HUES48 (cell line): ENCODE results near the gene LGALS16.
"Not testable (repeated sequence)": the region's sequence is repeated elsewhere in the genome, so short reads cannot be mapped to it uniquely, and the experiment has no call there.

Experiments
- H3K27ac ChIP-seq: one replicate; pipeline ENCODE4 v1.7.0; 2013; ENCODE audit warnings: low read depth, low read length, inconsistent platforms
- H3K27me3 ChIP-seq: 2 replicates; pipeline ENCODE4 v1.6.1; 2013; ENCODE audit warnings: mild to moderate bottlenecking, low read length; ENCODE audit not compliant: control insufficient read depth, insufficient read depth
- H3K36me3 ChIP-seq: 2 replicates; pipeline ENCODE4 v1.6.1; 2013; ENCODE audit warnings: low read length; ENCODE audit not compliant: control insufficient read depth, insufficient read depth
- H3K4me1 ChIP-seq: 2 replicates; pipeline ENCODE4 v1.6.1; 2013; ENCODE audit warnings: mild to moderate bottlenecking, low read length; ENCODE audit not compliant: control insufficient read depth, insufficient read depth
- H3K4me3 ChIP-seq: 2 replicates; pipeline ENCODE4 v1.5.1; 2013; ENCODE audit warnings: mild to moderate bottlenecking, low read depth, low read length
- H3K9ac ChIP-seq: 2 replicates; pipeline ENCODE4 v1.6.1; 2013; ENCODE audit warnings: mild to moderate bottlenecking, low read depth, low read length, moderate library complexity
- H3K9me3 ChIP-seq: 2 replicates; pipeline ENCODE4 v1.6.1; 2013; ENCODE audit warnings: low read length; ENCODE audit not compliant: control insufficient read depth, insufficient read depth

Gene LGALS16

DNA sequence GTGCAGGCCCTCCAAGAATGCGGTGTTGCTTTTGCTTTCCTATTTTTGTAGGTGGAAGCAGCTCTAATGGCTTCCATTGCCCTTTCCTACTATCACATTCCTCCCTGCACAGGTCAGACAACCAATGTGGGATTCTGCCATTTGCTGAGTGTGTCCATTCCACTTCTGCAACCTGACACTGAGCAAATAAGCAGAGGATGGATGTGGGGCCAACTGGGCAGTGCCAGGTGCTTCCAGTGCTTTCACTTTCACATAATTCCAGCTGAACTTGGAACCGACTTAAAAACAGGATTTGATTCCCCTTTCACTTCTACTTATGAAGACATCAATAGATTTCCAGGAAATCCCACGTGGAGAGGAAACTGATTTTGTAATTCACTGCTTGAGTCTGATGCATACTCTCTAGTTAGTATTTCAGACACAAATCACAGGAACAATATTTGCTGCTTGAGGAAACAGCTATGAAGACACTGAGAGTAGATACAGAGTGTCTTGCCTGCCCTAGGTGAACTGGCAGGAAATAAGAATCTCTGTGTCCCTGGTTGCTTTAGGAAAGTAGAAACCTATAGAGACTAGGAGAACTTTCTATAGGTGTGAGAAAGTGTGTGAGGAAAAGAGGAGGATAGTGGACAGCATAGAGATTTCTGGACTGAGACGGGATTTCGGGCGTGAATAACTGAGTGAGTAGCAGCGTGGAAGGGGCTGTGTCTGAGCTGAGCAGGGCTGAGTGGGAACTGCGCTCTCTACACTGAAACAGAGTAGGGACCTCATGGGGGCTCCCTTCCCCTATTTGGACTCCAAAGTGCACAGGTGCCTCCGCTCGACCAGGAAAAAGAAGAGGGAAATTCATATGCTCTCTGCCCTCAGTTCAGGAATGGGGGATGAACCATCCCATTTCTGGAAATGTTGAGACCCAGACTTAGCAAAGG is 22.5 kb downstream of the LGALS16 start:
- no peaks in the 10 kb centered on the region for H3K9me3 ChIP-seq
- H3K9ac ChIP-seq: no peak overlapping the region
- no peaks in the 10 kb centered on the region for H3K36me3 ChIP-seq
- no peak overlapping the region for H3K4me3 ChIP-seq
- H3K27ac ChIP-seq: no peak overlapping the region
- H3K4me1 ChIP-seq: no peaks in the 10 kb centered on the region
- no peaks in the 10 kb centered on the region for H3K27me3 ChIP-seq

DNA sequence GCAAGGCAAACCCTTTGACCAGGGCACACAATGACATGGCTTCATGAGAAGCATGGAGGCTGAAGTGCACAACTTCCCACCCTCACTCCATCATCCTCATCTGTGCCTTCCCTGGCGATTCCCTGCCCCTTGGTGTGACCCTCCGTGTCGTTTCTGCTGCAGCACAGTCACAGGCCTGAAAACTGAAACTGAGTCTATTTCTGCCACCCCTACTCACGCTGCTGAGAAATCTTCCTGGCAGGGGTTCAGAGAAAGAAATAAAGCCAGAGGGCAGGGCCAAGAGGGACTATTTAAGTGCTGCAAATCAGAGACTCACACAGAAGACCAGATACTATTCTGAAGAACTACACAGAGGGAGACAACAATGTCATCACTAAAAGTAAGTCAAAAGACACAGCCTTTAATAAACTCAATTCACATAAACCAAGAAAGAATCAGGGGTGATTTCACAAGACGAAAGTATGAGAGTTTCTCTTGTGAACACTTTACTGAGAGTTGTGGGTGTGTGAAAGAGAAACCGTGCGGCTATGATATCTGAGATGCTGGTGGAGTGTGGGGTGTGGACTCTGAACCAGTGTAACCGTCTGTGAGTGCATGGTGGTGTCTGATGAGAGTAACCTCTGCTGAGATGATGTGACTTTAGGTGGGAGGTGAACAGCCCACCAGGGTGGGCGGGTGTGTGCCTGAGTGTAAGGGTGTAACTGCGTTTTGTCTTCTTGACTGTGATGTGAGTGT is 23.5 kb downstream of the LGALS16 start:
- Histone ChIP-seq H3K9me3 (no peaks in the 10 kb centered on the region), H3K4me1 (no peaks in the 10 kb centered on the region), H3K27ac (no peak overlapping the region), H3K4me3 (no peak overlapping the region), H3K36me3 (no peaks in the 10 kb centered on the region), H3K9ac (no peak overlapping the region), H3K27me3 (no peaks in the 10 kb centered on the region)

DNA sequence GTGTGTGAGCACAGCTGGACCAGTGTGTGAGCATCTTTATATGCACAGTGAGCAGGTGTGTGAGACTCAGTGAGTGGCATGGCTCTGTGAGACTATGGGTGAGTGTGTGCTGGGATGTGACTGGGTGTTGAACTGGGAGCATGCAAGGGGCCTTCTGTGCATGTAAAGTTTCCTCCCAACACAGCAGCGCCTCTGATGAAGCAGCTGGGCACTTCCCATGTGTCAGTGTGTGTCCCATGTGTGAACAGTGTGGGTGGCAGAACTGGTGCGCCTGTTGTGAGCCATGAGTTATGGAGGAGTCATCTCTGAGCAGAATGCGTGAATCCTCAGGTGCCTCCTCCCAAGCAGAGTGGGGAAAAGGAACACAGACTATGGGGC is 24.1 kb downstream of the LGALS16 start:
- Histone ChIP-seq H3K4me3 (no peak overlapping the region), H3K27ac (no peak overlapping the region), H3K4me1 (no peaks in the 10 kb centered on the region), H3K9ac (no peak overlapping the region), H3K27me3 (no peaks in the 10 kb centered on the region), H3K36me3 (no peaks in the 10 kb centered on the region), H3K9me3 (no peaks in the 10 kb centered on the region)

DNA sequence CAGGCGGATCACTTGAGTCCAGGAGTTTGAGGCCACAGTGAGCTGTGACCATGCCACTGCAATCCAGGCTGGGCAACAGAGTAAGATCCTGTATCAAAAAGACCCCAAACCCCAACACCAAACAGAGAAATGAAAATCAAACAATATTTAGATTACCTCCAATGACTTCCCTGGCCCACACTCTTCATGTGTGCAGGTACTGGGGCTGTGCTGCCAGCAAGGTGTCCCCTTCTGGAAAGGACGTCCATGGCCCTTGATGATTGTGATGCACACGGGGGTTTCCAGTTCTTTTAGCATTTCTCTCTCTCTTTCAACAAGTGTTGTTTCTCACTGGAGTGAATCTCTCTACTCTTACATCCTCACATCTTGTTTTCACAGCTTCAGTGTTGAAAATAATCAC is 24.9 kb downstream of the LGALS16 start:
- no peaks in the 10 kb centered on the region for H3K36me3 ChIP-seq
- no peaks in the 10 kb centered on the region for H3K9me3 ChIP-seq
- no peak overlapping the region for H3K4me3 ChIP-seq
- no peaks in the 10 kb centered on the region for H3K27me3 ChIP-seq
- no peak overlapping the region for H3K9ac ChIP-seq
- H3K27ac ChIP-seq: no peak overlapping the region
- H3K4me1 ChIP-seq: no peaks in the 10 kb centered on the region

DNA sequence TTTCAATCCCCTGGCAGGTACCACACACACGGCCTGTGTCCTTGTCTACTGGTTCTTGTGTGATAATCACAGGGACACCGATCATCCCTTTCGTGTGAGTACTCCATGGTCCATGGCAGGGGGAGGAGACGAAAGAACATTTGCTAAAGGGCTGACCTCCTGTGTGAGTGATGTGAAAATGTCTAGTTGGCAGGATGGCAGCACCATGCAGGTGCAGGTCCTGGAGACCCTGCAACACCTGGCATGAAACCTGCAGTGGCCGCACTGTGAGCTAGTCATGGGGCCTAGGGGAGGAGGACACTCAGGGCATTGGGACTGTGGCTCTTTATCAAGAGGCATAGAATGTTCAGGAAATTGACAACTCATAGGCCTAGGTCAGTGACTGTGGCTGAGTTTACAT is 25.7 kb downstream of the LGALS16 start:
- H3K4me1 ChIP-seq: no peaks in the 10 kb centered on the region
- no peak overlapping the region for H3K4me3 ChIP-seq
- H3K27ac ChIP-seq: no peak overlapping the region
- no peaks in the 10 kb centered on the region for H3K9me3 ChIP-seq
- H3K27me3 ChIP-seq: no peaks in the 10 kb centered on the region
- H3K36me3 ChIP-seq: no peaks in the 10 kb centered on the region
- no peak overlapping the region for H3K9ac ChIP-seq

DNA sequence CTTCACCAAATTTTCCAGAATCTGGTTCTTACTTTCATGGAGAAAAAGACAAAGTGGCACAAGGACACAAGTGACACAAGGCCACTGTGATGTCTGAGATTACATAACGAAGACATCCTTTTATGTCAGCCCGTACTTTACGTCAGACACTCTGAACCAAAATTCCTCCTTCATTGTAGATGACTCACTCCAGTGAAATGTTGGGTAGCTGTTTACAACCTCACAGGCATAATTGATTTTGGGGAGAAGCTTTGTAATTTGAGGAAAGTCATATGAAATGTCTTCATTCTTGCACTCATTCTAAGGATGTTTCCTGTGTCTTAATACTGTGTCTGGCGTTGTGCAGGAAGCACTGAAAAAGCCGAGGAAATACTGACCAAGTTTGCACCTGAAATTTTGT is 28.6 kb downstream of the LGALS16 start:
- Histone ChIP-seq H3K9me3 (no peaks in the 10 kb centered on the region), H3K36me3 (no peaks in the 10 kb centered on the region), H3K27me3 (no peaks in the 10 kb centered on the region), H3K4me3 (no peak overlapping the region), H3K9ac (no peak overlapping the region), H3K4me1 (no peaks in the 10 kb centered on the region), H3K27ac (no peak overlapping the region)

DNA sequence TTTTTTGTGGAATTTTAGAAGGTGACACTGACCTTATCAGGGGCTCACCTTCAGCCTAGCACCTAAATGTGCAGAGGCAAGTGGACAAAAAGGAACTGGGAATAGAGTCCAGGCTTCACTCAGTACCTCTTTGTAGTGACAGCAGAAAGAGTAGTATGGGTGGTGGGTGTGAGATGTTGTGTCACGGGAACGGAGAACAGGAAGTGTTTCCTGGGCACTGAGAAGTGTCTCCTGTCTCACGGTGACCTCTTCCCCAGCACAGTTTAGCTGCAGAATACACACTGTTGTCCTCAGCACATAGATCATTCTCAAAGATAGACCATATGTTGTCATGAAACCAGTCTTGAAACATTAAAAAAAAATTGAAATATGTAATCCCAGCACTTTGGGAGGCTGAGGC is 31.0 kb downstream of the LGALS16 start:
- Histone ChIP-seq H3K9me3 (no peaks in the 10 kb centered on the region), H3K27ac (no peak overlapping the region), H3K36me3 (no peaks in the 10 kb centered on the region), H3K4me3 (no peak overlapping the region), H3K9ac (no peak overlapping the region), H3K4me1 (peaks cover 13% of the 10 kb centered on the region), H3K27me3 (no peaks in the 10 kb centered on the region)

DNA sequence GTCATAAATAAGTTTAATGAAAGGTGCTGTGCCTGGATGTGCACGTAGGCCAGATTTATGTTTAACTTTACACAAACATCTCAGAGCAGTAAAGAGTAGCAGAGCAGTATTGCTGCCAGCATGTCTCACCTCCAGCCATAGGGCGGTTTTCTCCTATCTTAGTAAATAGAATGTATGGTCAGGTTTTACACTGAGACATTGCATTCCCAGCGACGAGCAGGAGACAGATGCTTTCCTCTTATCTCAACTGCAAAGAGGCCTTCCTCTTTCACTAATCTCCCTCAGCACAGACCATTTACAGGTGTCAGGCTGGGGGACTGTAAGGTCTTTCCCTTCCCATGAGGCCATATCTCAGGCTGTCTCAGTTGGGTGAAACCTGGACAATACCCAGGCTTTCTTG is 32.9 kb downstream of the LGALS16 start:
- not testable (repeated sequence) for H3K27me3 ChIP-seq, H3K36me3 ChIP-seq, H3K9ac ChIP-seq, H3K4me3 ChIP-seq, H3K9me3 ChIP-seq, H3K27ac ChIP-seq
- H3K4me1 ChIP-seq: peaks cover 13% of the 10 kb centered on the region

DNA sequence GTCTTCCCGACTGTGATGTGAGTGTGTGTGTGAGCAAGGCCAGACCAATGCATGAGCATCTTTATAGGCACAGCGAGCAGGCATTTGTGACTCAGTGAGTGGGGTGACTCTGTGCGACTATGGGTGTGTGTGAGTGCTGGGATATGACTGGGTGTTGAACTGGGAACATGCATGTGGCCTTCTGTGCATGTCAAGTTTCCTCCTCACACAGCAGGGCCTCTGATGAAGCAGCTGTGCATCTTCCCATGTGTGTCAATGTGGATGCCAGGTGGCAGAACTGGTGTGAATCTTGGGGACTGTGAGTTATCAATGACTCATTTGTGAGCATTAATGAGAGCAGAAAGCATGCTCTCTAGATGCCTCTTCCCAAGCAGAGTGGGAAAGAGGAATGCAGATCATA is 36.5 kb downstream of the LGALS16 start:
- H3K9me3 ChIP-seq: no peaks in the 10 kb centered on the region
- H3K36me3 ChIP-seq: no peaks in the 10 kb centered on the region
- no peak overlapping the region for H3K27ac ChIP-seq
- H3K27me3 ChIP-seq: no peaks in the 10 kb centered on the region
- H3K4me1 ChIP-seq: peaks cover 16% of the 10 kb centered on the region
- no peak overlapping the region for H3K9ac ChIP-seq
- no peak overlapping the region for H3K4me3 ChIP-seq

DNA sequence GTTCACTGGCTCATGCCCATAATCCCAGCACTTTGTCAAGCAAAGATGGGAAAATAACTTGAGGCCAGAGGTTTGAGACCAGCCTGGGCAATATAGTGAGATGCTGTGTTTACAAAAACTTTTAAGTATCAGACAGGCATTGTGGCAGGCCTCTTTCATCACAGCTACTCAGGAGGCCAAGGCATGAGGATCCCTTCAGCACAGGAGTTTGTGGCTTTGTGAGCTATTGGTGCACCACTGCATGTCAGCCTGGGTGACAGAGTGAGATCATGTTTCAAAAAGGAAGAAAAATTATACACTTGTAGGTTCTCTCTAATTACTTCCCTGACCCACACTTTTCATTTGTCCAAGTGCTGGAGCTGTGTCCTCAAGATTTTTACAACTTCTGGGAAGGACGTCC is 37.1 kb downstream of the LGALS16 start:
- Histone ChIP-seq H3K9ac (no peak overlapping the region), H3K27me3 (no peaks in the 10 kb centered on the region), H3K9me3 (no peaks in the 10 kb centered on the region), H3K36me3 (no peaks in the 10 kb centered on the region), H3K27ac (no peak overlapping the region), H3K4me1 (peaks cover 16% of the 10 kb centered on the region), H3K4me3 (no peak overlapping the region)

DNA sequence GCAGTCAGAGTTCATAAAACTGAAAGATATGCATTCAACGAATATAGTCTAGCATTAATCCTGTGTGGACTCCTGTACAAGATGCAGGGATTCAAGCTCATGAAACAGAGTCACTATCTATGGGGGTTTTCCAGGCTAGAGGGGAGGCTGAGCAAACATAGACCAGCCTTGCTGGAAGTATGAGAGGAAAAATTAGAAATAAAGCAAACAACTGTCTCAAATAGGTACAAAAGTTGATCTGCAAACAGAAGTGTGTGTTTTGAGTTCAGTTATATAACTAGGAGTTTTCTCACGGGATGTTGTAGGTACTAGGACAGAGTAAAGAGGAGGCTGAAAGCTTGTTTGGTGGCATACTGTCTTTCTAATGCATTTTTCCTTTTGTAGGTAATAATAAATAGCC is 40.0 kb downstream of the LGALS16 start:
- Histone ChIP-seq H3K27me3 (no peaks in the 10 kb centered on the region), H3K9me3 (no peaks in the 10 kb centered on the region), H3K4me1 (peaks cover 10% of the 10 kb centered on the region)

More for the DNA sequence above, 40.0 kb downstream of the LGALS16 start:
- Histone ChIP-seq H3K27ac (no peak overlapping the region), H3K36me3 (no peaks in the 10 kb centered on the region), H3K4me3 (no peak overlapping the region), H3K9ac (no peak overlapping the region)
